Activated naive CD8-positive, alpha-beta T cell treated with anti-CD3 and anti-CD28 coated beads for 36 hours (primary cell): ENCODE measurements around the gene TM6SF1. TPM values are rescaled to one million over a fixed set of nuclear protein-coding genes. Genes with fewer than 3 reads are reported as not detected.
"Not testable (repeated sequence)": the region's sequence is repeated elsewhere in the genome, so short reads cannot be mapped to it uniquely, and the experiment has no call there.

Experiments
- DNase-seq: peaks from one replicate; pipeline ENCODE4 v3.0.0; 2021
- H3K27ac Mint-ChIP-seq: one replicate; pipeline ENCODE4 v1.8.0; 2022; ENCODE audit warnings: mild to moderate bottlenecking, moderate library complexity, mixed read lengths
- H3K27me3 Mint-ChIP-seq: one replicate; pipeline ENCODE4 v1.8.0; 2022; ENCODE audit warnings: mild to moderate bottlenecking, mixed read lengths
- H3K36me3 Mint-ChIP-seq: one replicate; pipeline ENCODE4 v1.8.0; 2021; ENCODE audit warnings: mild to moderate bottlenecking, mixed read lengths
- H3K4me1 Mint-ChIP-seq: one replicate; pipeline ENCODE4 v1.8.0; 2021; ENCODE audit warnings: mixed read lengths
- H3K4me3 Mint-ChIP-seq: one replicate; pipeline ENCODE4 v1.8.0; 2022; ENCODE audit warnings: mild to moderate bottlenecking, moderate library complexity, mixed read lengths
- H3K9me3 Mint-ChIP-seq: one replicate; pipeline ENCODE4 v1.8.0; 2022; ENCODE audit warnings: mixed read lengths
- total RNA-seq, 2 experiments: library from RNA; stranded (reverse); gene quantifications; one replicate each; pipeline ENCODE4 v1.2.3, GENCODE V29; 2021

TM6SF1 gene
- total RNA-seq, 2 experiments from 2014 or later = 1.6 TPM

- H3K27ac Mint-ChIP-seq = no peak overlapping the region
- H3K36me3 Mint-ChIP-seq = no peaks in the 10 kb centered on the region
- peaks cover 54% of the 10 kb centered on the region for H3K27me3 Mint-ChIP-seq
- H3K4me1 Mint-ChIP-seq = peaks cover 3% of the 10 kb centered on the region
- no peaks in the 10 kb centered on the region for H3K9me3 Mint-ChIP-seq
- no peak for DNase-seq
- no peak overlapping the region for H3K4me3 Mint-ChIP-seq
Measured at GRCh38 chr15:83081256-83082014, 26.0 kb upstream of the TM6SF1 start.

DNA sequence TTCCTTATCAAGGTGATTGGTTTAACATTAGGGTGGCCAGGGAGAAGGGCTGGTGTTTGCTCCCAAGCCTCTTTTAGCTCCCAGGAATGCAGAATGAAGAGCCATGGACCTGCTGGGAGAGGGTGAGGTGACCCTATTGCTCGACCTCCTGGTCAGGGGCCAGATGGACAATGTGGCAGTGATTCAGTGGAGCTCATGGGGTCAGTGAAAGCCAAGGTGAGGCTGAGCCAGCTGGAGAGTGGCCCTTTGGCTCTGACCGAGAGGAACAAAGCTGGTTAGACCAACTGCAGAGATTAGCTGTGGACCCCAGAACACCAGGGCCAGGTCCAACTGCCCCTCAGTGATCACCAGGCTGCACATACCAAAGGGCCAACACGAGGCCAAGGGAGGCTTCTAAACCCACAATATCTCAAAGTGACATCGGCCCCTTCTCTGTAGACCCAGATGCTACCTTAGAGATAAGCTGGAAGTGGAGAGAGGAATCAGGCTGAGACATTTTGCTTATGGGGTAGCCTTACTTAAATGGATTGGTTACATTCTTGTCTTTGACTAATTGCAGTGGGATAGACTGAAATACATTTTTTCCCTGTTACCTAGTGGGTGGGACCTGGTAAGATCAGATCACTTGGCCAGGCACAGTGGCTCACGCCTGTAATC, 24.6 kb upstream of the TM6SF1 start:
- Mint-ChIP-seq H3K4me3 (no peak overlapping the region), H3K36me3 (no peaks in the 10 kb centered on the region), H3K27me3 (peaks cover 46% of the 10 kb centered on the region), H3K27ac (no peak overlapping the region), H3K9me3 (no peaks in the 10 kb centered on the region), H3K4me1 (peaks cover 3% of the 10 kb centered on the region)
- no peak for DNase-seq

- H3K9me3 Mint-ChIP-seq, H3K4me3 Mint-ChIP-seq, DNase-seq, H3K36me3 Mint-ChIP-seq, H3K4me1 Mint-ChIP-seq, H3K27ac Mint-ChIP-seq: not testable (repeated sequence)
- peaks cover 31% of the 10 kb centered on the region for H3K27me3 Mint-ChIP-seq
Measured at GRCh38 chr15:83085461-83085860, 22.0 kb upstream of the TM6SF1 start.

DNA sequence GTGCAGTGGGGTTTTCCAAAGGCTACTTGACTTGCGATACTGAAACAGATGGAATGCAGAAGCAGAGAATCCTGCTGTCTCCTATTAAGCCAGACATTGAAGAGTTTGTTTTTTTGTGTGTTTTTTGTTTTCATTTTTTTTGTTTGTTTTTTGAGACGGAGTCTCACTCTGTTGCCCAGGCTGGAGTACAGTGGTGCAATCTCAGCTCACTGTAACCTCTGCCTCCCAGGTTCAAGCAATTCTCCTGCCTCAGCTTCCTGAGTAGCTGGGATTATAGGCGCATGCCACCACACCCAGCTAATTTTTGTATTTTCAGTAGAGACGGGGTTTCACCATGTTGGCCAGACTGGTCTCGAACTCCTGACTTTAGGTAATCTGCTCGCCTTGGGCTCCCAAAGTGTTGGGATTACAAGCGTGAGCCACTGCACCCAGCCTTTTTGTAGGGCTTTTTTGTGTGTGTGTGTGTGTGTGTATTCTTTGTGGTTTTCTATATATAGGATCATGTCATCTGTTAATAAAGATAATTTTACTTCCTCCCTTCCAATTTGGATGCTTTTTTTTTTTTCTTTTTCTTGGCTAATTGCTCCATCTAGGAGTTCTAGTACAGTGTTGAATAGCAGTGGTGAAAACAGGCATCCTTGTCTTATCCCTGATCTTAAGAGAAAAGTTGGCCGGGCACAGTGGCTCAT, 21.4 kb upstream of the TM6SF1 start:
- H3K4me3 Mint-ChIP-seq, H3K27ac Mint-ChIP-seq, H3K9me3 Mint-ChIP-seq, H3K4me1 Mint-ChIP-seq, DNase-seq, H3K36me3 Mint-ChIP-seq: not testable (repeated sequence)
- peaks cover 31% of the 10 kb centered on the region for H3K27me3 Mint-ChIP-seq

- DNase-seq = no peak
- Mint-ChIP-seq H3K27me3 (peaks cover 16% of the 10 kb centered on the region), H3K36me3 (peaks cover 2% of the 10 kb centered on the region), H3K4me1 (peaks cover 6% of the 10 kb centered on the region), H3K9me3 (no peaks in the 10 kb centered on the region), H3K4me3 (no peak overlapping the region), H3K27ac (no peak overlapping the region)
Measured at GRCh38 chr15:83087576-83087975, 19.9 kb upstream of the TM6SF1 start.

DNA sequence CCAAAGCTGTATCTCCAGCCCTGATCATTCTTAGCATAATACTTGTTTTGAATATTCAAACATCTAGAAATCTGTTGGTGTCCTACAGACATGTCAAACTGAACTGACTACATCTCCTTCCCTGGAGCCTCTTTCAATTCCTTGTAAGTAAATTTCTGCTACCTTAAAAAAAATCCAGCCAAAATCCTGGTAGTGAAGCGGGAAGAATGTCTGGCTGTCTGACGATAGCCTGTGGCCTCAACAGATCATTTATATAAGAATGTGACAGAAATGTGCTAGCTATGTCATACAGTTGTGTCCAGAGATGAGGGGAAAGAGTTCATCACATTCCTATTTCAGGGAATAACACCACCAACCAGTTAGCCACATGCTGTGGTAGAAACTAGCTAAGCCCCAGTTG, 18.6 kb upstream of the TM6SF1 start:
- Mint-ChIP-seq H3K9me3 (no peaks in the 10 kb centered on the region), H3K27ac (no peak overlapping the region), H3K27me3 (peaks cover 11% of the 10 kb centered on the region), H3K36me3 (peaks cover 2% of the 10 kb centered on the region), H3K4me3 (no peak overlapping the region), H3K4me1 (peaks cover 8% of the 10 kb centered on the region)
- DNase-seq = no peak

- H3K9me3 Mint-ChIP-seq = no peaks in the 10 kb centered on the region
- peaks cover 7% of the 10 kb centered on the region for H3K27me3 Mint-ChIP-seq
- peaks cover 8% of the 10 kb centered on the region for H3K4me1 Mint-ChIP-seq
- DNase-seq = no peak
- peaks cover 2% of the 10 kb centered on the region for H3K36me3 Mint-ChIP-seq
- H3K27ac Mint-ChIP-seq = no peak overlapping the region
- no peak overlapping the region for H3K4me3 Mint-ChIP-seq
Measured at GRCh38 chr15:83090465-83090864, 17.0 kb upstream of the TM6SF1 start.

DNA sequence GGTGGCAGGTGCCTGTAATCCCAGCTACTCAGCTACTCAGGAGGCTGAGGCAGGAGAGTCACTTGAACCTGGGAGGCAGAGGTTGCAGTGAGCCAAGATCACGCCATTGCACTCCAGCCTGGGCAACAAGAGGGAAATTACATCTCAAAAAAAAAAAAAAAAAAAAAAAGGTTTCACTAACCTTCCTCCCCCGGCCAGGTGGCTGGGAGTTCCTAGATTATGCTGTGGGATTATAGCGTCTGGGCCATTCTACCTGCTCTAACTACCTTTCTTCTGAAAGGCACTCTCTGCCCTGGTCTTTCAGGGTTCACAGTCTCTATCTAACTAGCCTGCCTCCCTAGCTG, 15.5 kb upstream of the TM6SF1 start:
- H3K27me3 Mint-ChIP-seq, H3K4me1 Mint-ChIP-seq, DNase-seq, H3K36me3 Mint-ChIP-seq, H3K9me3 Mint-ChIP-seq: not testable (repeated sequence)
- Mint-ChIP-seq H3K4me3 (peak overlapping the region; percentile 39), H3K27ac (peak overlapping the region; percentile 24)

DNA sequence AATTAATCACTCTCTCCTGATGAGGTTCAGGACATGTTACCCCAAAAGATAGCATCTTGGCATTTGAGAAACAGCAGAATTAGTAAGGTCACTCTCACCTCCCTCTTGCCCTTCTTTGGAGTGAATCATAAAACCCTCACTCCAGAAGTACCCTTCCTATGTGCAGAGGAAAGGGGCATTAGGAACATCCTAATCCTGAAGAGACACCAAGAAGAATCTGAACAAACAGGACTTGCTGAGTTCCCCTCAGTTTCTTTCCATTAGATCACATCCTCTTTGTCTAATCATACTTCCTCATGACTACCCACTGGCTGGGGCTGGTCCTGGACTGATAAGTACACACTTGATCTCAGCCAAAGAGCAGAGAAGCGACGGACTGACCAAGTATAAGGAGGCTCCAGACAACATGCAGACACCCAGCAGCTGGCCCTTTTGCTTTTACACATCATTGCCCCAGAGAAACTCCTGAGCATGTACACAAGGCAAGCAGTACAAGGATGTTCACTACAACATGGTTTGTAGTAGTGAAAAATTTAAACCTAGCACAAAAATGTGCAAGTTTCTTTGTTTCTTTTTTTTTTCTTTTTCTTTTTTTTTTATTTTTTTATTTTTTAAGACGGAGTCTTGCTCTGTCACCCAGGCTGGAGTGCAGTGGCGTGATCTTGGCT, 15.0 kb upstream of the TM6SF1 start:
- DNase-seq = no peak
- H3K27me3 Mint-ChIP-seq = peaks cover 4% of the 10 kb centered on the region
- peak overlapping the region; percentile 24 for H3K27ac Mint-ChIP-seq
- peaks cover 8% of the 10 kb centered on the region for H3K4me1 Mint-ChIP-seq
- peaks cover 2% of the 10 kb centered on the region for H3K36me3 Mint-ChIP-seq
- peak overlapping the region; percentile 39 for H3K4me3 Mint-ChIP-seq
- H3K9me3 Mint-ChIP-seq = no peaks in the 10 kb centered on the region

- H3K27me3 Mint-ChIP-seq = no peaks in the 10 kb centered on the region
- no peaks in the 10 kb centered on the region for H3K9me3 Mint-ChIP-seq
- H3K36me3 Mint-ChIP-seq = peaks cover 2% of the 10 kb centered on the region
- no peak overlapping the region for H3K4me3 Mint-ChIP-seq
- DNase-seq = no peak
- H3K27ac Mint-ChIP-seq = no peak overlapping the region
- H3K4me1 Mint-ChIP-seq = peaks cover 8% of the 10 kb centered on the region
Measured at GRCh38 chr15:83094583-83094982, 12.9 kb upstream of the TM6SF1 start.

- no peak for DNase-seq
- H3K27me3 Mint-ChIP-seq = peaks cover 12% of the 10 kb centered on the region
- H3K27ac Mint-ChIP-seq = no peak overlapping the region
- H3K9me3 Mint-ChIP-seq = no peaks in the 10 kb centered on the region
- H3K36me3 Mint-ChIP-seq = no peaks in the 10 kb centered on the region
- H3K4me1 Mint-ChIP-seq = peaks cover under 1% of the 10 kb centered on the region
- no peak overlapping the region for H3K4me3 Mint-ChIP-seq
Measured at GRCh38 chr15:83098079-83098478, 9.4 kb upstream of the TM6SF1 start.

- no peak overlapping the region for H3K27ac Mint-ChIP-seq
- H3K9me3 Mint-ChIP-seq = no peaks in the 10 kb centered on the region
- H3K27me3 Mint-ChIP-seq = peaks cover 19% of the 10 kb centered on the region
- H3K4me3 Mint-ChIP-seq = no peak overlapping the region
- H3K4me1 Mint-ChIP-seq = no peaks in the 10 kb centered on the region
- no peak for DNase-seq
- H3K36me3 Mint-ChIP-seq = no peaks in the 10 kb centered on the region
Measured at GRCh38 chr15:83099290-83099689, 8.2 kb upstream of the TM6SF1 start.

GRCh38 chr15:83100097-83100646, 7.3 kb upstream of the TM6SF1 start:
- Mint-ChIP-seq H3K27me3 (peaks cover 26% of the 10 kb centered on the region), H3K9me3 (no peaks in the 10 kb centered on the region), H3K36me3 (no peaks in the 10 kb centered on the region), H3K4me3 (no peak overlapping the region), H3K4me1 (no peaks in the 10 kb centered on the region), H3K27ac (no peak overlapping the region)
- DNase-seq = no peak

DNA sequence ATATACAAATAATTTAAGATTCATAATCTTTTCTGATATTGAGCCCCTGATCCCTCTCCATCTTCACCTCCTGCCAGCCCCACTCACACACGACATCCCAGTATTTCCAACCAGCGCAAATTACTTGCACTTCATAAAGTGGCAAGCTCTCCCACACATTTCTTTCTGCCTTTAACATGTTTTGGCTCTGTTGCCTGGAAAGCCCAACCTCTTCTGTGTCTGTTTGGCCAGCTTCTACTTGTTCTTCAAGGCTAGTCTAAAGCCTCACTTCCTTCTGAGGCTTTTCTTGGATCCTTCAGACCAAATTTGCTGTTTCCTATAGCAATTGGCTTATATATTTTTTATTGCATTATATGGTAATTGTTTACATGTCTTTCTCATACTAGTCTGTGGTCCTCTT, 5.1 kb upstream of the TM6SF1 start:
- H3K9me3 Mint-ChIP-seq = no peaks in the 10 kb centered on the region
- no peak overlapping the region for H3K27ac Mint-ChIP-seq
- H3K36me3 Mint-ChIP-seq = no peaks in the 10 kb centered on the region
- peaks cover 5% of the 10 kb centered on the region for H3K4me1 Mint-ChIP-seq
- no peak for DNase-seq
- H3K4me3 Mint-ChIP-seq = no peak overlapping the region
- peaks cover 40% of the 10 kb centered on the region for H3K27me3 Mint-ChIP-seq

DNA sequence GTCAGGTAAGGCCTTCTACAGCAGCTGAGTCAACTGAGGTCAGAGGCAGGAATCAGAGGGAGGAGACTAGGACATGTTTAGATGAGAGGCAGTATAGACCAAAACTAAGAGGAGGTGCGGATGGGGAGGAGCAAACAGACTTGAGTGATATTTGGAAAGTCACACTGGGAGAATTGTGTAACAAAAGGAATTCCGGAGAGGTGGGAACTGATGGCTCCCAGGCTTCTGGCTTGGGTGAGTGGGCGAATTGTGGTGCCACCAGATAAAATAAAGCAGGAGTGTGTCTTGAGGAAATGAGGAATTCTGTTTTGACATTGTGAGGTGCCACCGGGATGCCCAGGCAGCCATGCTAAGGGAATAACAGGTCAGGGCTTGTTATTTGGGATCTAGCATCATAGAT, 3.3 kb upstream of the TM6SF1 start:
- H3K4me1 Mint-ChIP-seq = peaks cover 15% of the 10 kb centered on the region
- H3K36me3 Mint-ChIP-seq = no peaks in the 10 kb centered on the region
- DNase-seq = no peak
- H3K27me3 Mint-ChIP-seq = peaks cover 51% of the 10 kb centered on the region
- no peak overlapping the region for H3K27ac Mint-ChIP-seq
- no peak overlapping the region for H3K4me3 Mint-ChIP-seq
- H3K9me3 Mint-ChIP-seq = no peaks in the 10 kb centered on the region
